ENCODE data around the gene IDH2.

GRCh38 chr15:90138071-90138833 lies 36.0 kb upstream of the IDH2 start:
- no peak for TF ChIP-seq CTCF (conservative IDR thresholded peaks at IDR 0.05)
- no peak for TF ChIP-seq ZFX (IDR thresholded peaks at IDR 0.05)
